ENCODE results near the gene AGBL4. TPM values are rescaled to one million over a fixed set of nuclear protein-coding genes. Genes with fewer than 3 reads are reported as not detected.

AGBL4 gene
- total RNA-seq, 1 experiment from 2014 or later: not detected

- Histone ChIP-seq H3K9me2 (ENCODE audit: insufficient read depth) (no peaks in the 10 kb centered on the region), H3K27ac (ENCODE audit: low read depth, low read length) (no peak overlapping the region), H3K36me3 (ENCODE audit: control insufficient read depth in 1 of 2, insufficient read depth in 2 of 2, low read length in 2 of 2) (no peaks in the 10 kb centered on the region), H2AFZ (ENCODE audit: low read depth, low read length, poor library complexity, severe bottlenecking) (no peak overlapping the region), H3K4me1 (ENCODE audit: control insufficient read depth in 1 of 2, insufficient read depth in 2 of 2, low read length in 2 of 2) (no peaks in the 10 kb centered on the region), H3K27me3 (ENCODE audit: insufficient read depth, low read length) (no peaks in the 10 kb centered on the region), H3K9me3 (ENCODE audit: control insufficient read depth in 1 of 2, insufficient read depth in 1 of 2, low read depth in 1 of 2, low read length in 2 of 2) (peaks cover 0 to 15% of the 10 kb centered on the region in 2 experiments; a peak in 2 of 4 replicates), H3K4me2 (ENCODE audit: low read length) (no peak overlapping the region), H3K4me3 (replicated peaks in 1 of 2; ENCODE audit: low read depth in 1 of 2, low read length in 2 of 2) (no peak overlapping the region), H3K9ac (ENCODE audit: low read length) (no peak overlapping the region), H4K20me1 (ENCODE audit: insufficient read depth) (no peaks in the 10 kb centered on the region), H3K79me2 (ENCODE audit: insufficient read depth, low read length) (no peaks in the 10 kb centered on the region)
- ATAC-seq (no peak), DNase-seq (ENCODE audit: low read depth, low spot score) (no peak)
- ChIA-PET RAD21 (ENCODE audit: low non-redundant PET in 1 of 2, low total read pairs in 2 of 2, uncharacterized antibody in 2 of 2, unreplicated experiment in 2 of 2) (no interaction called here), POLR2A (no interaction called here), CTCF (no interaction called here)
- no peak for TF ChIP-seq ATF3 (IDR thresholded peaks at IDR 0.05)
- no peak for TF ChIP-seq ZBTB33 (IDR thresholded peaks at IDR 0.05; ENCODE audit: extremely low read depth, insufficient replicate concordance, low read length)
- no peak for TF ChIP-seq EGR1 (IDR thresholded peaks at IDR 0.05; ENCODE audit: low read depth)
- TF ChIP-seq SP1 (IDR thresholded peaks at IDR 0.05; ENCODE audit: low read depth): no peak
- no peak for TF ChIP-seq CEBPB (IDR thresholded peaks at IDR 0.05; ENCODE audit: low read depth)
- TF ChIP-seq CTCF (IDR thresholded peaks at IDR 0.05 in 2 of 3, conservative IDR thresholded peaks at IDR 0.05 in 1 of 3; ENCODE audit: borderline replicate concordance in 1 of 3, insufficient read depth in 1 of 3, low read depth in 2 of 3, low read length in 2 of 3): no peak
- intact Hi-C loops (cut with micrococcal nuclease): no loop called here
- no TSS peak for BruUV-seq (replicated peaks)
These were observed 417.7 kb downstream of the AGBL4 start for GRCh38 chr1:49606082-49606481.

All from HCT116 (cell line).